Right kidney (tissue), 1 donor: ENCODE measurements around the gene GCLM.
A peak's percentile ranks its signal among the peaks of the same experiment; 100 is the strongest.
"Not testable (repeated sequence)": the region's sequence is repeated elsewhere in the genome, so short reads cannot be mapped to it uniquely, and the experiment has no call there.

Experiments
- DNase-seq: peaks from one replicate; pipeline ENCODE4 v3.0.0-alpha.2; 2016

GCLM gene

DNA sequence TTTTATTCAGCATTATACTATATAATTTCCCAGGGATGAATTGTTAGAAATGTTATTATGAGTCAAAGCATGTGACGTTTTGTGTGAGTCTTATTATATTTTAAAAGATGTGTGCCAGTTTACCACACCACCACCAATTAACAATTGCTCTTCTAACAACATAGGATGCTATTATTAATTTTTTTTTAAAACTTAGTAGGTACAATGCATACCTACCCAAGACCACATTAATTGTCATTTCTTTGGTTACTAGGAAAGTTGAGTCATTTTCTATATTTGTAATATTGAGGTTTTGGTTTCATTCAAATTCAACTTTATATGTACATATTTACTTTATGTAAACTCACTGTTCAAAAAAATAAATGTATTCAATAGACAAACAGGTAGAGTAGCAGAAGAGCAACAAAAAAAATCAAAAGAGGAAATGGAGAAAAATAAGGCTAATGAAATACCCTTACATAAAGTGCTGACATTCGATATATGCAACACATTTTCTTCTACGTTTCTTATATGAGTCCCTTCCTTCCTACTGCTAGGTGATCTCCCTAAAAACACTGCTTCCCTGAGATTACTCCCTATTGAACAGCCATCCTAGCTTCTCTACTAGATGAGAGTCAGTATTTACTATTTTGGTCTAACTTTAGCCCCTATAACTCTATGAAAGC is 9.6 kb downstream of the GCLM start:
- DNase-seq = no peak

- no peak for DNase-seq
Observed at GRCh38 chr1:93888900-93889299, 20.3 kb downstream of the GCLM start.

- no peak for DNase-seq
Observed at GRCh38 chr1:93882269-93882668, 27.0 kb downstream of the GCLM start.

- DNase-seq = no peak
Observed at GRCh38 chr1:93880731-93881130, 28.5 kb downstream of the GCLM start.

GRCh38 chr1:93878889-93879586 is 30.2 kb downstream of the GCLM start, which contains the start of gene DNTTIP2:
Gene DNTTIP2, minus strand, starts transcription at chr1:93879206. Its CDS starts 58 bp downstream, at chr1:93879148.
- peak; percentile 85 for DNase-seq

GRCh38 chr1:93878501-93878888 is 30.7 kb downstream of the GCLM start:
- DNase-seq = no peak

DNA sequence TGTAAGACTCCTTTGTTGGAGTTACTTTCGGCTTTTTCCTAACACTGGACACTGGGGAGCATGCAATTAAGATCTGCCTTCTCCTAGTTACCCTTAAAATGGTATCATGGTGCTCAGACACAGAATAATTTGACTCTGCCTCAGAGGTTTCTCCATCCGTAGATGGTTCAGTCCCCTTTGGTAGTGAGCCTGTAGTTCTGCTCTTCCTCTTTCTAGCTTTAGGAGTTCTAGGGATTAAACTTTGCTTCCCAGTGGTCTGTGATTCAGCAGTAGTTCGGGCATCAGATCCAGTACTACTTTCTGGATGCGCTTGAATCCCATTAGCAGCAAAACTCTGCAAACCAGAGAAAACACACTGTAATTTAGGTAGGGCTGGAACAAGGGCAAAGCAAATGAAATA is 31.7 kb downstream of the GCLM start:
- DNase-seq = no peak

DNA sequence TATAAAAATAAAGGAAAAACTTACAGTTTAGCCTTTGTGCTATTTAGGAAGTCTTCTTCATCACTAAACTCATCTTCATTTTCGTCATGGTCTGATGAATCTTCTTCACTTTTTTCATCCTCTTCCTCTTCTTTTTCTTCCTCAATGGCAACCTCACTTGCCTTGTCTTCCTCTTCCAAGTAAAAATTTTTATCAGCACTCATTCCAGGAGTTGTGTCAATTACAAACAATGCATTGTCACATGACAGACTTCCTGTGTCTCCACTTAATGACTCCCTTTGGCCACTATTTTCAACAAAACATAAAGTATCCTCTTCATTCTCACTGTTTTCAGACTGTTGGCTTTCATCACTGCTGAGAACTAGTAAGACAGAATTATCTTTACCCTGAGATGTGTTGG is 33.0 kb downstream of the GCLM start:
- DNase-seq = no peak

GRCh38 chr1:93874025-93874651 is 35.1 kb downstream of the GCLM start:
- DNase-seq = no peak

DNA sequence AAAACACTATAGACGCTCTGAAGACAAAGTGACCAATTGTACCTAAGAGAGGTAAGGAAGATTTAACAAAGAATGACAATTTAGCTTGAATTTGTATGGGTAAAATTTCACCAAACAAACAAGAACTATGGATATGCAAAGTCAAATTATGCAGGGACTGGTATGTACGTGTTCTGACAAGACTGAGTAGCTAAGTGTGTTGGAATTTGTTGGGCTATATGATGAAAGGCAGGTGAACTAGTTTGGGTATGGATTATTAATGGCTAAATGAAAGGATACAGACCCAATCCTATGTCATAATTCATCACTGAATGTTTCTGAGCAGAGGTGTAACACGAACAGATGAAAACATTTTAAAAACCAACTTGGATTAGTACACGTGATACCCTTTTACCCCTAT is 37.9 kb downstream of the GCLM start:
- no peak for DNase-seq

DNA sequence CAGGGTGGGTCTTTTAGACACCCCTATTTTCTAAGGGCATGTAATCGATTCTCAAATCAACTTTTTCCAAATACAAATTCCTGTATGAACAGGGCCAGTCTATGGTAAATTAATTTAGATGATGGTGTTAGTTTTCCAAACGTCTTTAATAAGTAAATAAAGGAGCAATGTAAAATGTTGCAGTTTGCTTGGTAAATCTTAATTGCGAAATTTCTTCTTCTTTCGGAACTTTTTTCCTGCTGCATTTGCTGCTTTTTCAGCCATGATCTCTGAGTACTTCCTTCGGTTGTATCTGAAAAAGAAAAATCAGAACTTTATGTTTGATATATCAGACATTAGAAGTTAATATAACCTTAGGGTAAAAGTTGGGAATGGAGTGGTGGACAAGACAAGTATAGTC is 39.6 kb downstream of the GCLM start:
- DNase-seq = no peak

GRCh38 chr1:93868492-93868891 is 40.7 kb downstream of the GCLM start:
- DNase-seq = not testable (repeated sequence)

DNA sequence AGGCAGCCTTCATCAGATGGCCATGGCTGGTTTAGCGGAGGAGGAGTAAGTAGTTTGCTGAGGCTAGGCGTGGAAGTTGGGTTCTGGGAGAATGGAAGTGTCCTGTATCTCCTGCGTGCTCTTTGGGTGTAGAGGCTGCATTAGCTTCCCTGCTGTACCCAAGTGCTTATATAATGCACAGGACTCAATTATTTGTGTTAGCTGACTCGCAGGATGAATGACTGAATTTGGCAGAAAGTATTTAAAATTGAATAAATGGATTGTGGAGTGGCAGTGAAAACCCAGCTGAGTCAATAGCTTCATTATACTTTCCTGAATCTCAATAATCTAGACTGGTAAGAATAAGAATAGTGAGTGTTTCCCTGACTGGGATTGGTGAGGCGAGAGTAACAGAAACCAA is 44.0 kb downstream of the GCLM start:
- DNase-seq = no peak

DNA sequence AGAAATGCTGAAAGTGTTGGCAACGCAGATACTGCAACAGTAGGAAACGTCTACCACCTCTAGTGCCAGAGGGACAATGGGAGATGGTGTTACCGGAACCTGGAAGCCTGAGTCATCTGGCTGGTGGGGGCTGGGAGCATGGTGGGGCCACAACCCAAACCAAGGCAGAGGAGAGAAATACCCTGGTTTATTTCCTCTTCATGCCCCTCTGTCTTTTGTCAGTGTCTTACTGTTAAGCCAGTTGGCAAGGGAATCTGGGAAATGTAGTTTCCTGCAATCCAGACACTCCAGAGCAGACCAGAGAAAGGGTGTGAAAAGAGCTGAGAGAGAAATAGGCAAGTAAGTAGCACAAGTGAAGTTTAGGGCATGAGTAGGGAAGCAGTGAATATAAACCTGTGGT is 45.1 kb downstream of the GCLM start:
- no peak for DNase-seq

- DNase-seq = not testable (repeated sequence)
Observed at GRCh38 chr1:93857653-93858052, 51.6 kb downstream of the GCLM start.

DNA sequence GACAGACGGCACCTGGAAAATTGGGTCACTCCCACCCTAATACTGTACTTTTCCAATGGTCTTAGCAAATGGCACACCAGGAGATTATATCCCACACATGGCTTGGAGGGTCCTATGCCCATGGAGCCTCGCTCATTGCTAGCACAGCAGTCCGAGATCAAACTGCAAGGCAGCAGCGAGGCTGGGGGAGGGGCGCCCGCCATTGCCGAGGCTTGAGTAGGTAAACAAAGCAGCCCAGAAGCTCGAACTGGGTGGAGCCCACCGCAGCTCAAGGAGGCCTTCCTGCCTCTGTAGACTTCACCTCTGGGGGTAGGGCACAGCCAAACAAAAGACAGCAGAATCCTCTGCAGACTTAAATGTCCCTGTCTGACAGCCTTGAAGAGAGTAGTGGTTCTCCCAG is 53.2 kb downstream of the GCLM start:
- not testable (repeated sequence) for DNase-seq

- DNase-seq = no peak
Observed at GRCh38 chr1:93853940-93854339, 55.3 kb downstream of the GCLM start.

GRCh38 chr1:93851878-93852277 is 57.4 kb downstream of the GCLM start:
- DNase-seq = no peak

GRCh38 chr1:93851327-93851712 is 57.9 kb downstream of the GCLM start:
- no peak for DNase-seq

- DNase-seq = peak; percentile 22
Observed at GRCh38 chr1:93850687-93851326, 58.4 kb downstream of the GCLM start.

- DNase-seq = no peak
Observed at GRCh38 chr1:93848350-93848883, 60.8 kb downstream of the GCLM start.

GRCh38 chr1:93847811-93848288 is 61.4 kb downstream of the GCLM start:
- peak; percentile 93 for DNase-seq
